Stimulated activated CD4-positive, alpha-beta T cell treated with anti-CD3 and anti-CD28 coated beads, TNF-alpha, amount 100 ng/mL, for 48 hours (primary cell): ENCODE data around the gene PLEKHD1.

ENCODE experiments used
- DNase-seq, 3 donors: peaks; one replicate each; pipeline ENCODE4 v3.0.0-alpha.2; 2020; ENCODE audit warnings: low read depth in 3 of 3

PLEKHD1 gene

DNA sequence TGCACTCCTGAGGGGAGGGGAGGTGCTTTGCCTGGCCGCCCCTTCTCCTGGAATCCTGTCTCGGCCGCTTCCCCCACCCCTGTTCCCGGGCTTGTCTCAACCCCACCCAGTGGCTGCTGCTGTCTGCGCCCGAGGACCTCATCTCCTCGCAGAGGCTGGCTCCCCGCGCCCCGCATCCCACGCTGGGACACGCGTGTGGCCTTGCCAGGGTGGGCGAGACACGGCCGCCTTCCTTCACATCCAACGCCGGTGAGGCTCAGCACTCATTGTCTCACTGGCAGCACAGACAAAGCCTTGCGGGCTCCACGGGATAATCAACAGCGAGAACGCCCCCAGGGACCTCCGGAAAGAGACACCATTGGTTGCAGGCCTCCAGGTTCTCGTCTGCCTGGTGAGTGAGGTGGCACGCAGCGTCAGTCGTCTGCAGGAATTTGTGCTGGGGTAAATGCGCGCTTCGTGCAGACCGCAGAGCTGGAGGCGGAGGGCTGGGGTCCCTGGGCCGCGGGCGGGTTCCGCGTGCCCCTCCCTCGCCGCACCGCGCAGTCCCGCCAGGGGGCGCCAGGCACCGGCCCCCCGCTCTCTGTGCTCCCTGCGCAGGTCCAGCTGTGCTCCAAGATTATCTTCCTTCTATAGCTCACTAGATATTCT lies 63.3 kb downstream of the PLEKHD1 start:
- DNase-seq: peak in 1 of 3 donors; percentile 31

DNA sequence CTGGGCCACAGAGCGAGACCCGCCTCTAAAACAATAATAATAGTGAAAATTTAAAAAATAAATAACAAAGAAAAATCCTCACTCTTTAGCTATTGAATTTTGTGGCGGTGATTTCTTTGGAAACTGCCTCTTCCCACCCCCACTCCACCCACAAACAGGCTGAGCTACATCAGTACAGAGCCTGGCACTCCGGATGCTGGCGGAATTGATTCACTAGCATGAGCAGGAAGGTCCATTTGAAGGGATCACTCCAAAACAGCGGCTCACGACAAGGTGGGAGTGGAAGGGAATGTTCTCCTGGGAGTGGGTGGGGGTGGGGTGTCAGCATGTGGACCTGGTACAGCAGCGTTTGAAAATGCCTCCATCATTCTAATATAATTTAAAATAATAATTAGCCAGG lies 64.0 kb downstream of the PLEKHD1 start:
- no peak for DNase-seq

DNA sequence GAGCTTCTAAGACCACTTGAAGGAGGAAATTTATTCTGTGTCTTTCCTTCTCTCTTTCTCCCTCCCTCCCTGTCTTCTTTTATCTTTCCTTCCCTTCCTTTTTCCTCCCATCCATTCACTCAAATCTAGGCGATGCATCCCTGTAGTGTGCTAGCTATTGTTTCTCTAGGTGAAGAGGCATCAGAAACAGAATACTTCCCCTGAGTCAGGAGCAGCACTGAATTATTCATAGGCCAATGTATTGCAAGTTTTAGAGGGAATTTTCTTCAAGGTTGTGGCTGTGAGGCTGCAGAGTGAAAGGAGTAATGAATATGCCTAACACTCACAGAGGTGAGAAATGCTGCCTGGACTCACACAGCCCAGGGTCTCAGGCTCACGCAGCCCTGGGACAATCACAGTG lies 67.0 kb downstream of the PLEKHD1 start:
- DNase-seq: no peak

DNA sequence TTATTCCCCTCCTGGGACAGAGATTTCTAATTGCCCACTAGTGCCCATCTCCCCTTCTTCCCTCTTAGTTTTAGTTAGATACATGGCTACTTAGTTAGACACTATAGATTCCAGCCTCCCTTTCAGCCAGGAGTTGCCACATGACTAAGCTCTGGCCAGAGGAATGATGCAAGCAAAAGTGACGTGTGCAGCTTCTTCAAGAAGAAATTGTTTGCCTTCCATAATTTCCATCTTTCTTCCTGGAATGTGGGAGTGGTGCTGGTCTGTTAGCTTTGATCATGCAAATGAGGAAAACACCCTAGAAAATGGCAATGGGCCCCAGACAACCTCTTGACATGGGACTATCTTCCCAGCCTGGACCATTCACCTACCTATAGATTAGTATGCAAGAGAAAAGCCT lies 68.7 kb downstream of the PLEKHD1 start:
- no peak for DNase-seq

DNA sequence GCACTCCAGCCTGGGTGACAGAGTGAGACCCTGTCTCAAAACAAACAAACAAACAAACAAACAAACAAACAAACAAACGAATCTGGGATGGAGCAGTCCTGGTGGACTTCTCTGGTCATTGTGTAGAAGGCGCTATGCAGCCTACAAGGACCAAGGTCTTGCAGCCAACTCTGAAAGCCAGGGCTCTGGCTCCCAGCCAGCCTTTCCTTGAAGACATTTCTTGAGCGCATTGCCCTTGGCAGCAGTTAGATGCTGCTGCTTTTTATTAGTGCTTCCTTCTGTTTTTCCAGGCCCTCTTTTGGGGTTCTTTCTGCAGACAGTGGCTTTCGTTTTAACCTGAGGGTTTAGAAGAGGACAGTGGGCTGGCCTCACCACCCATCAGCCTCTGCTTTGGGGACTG lies 70.0 kb downstream of the PLEKHD1 start:
- no peak for DNase-seq

DNA sequence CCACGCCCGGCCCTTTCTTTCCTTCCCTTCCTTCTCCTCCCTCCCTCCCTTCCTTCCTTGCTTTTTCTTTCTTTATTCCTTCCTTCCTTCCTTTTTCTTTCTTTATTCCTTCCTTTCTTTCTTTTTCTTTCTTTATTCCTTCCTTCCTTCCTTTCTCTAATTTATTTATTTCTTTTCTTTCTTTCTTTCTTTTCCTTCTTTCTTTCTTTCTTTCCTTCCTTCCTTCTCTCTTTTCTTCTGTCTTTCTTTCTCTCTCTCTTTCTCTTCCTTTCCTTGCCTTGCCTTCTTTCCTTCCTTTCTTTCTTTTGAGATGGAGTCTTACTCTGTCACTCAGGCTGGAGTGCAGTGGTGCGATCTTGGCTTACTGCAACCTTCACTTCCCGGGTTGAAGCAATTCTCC lies 74.2 kb downstream of the PLEKHD1 start:
- no peak for DNase-seq

DNA sequence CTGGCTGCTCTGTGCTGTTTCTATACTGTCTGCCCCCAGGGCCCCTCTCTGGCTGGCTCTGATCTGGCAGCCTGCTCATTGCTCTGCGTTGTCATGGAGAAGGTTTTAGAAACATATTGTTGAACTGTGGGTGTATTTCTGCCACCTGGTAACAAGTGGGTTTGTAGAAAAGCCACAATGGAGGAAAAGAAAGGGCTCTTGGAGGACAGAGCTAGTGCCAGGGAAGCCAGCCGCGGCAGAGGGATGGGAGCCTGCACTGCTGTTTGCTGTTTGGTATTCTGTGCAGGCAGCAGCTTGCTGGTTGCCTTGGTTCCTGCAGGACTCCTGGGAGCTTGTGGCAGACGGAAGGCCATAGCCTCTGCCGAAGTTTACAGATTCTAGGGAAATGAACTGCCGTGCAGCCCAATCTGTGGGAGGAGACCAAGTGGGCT lies 75.1 kb downstream of the PLEKHD1 start:
- DNase-seq: no peak

DNA sequence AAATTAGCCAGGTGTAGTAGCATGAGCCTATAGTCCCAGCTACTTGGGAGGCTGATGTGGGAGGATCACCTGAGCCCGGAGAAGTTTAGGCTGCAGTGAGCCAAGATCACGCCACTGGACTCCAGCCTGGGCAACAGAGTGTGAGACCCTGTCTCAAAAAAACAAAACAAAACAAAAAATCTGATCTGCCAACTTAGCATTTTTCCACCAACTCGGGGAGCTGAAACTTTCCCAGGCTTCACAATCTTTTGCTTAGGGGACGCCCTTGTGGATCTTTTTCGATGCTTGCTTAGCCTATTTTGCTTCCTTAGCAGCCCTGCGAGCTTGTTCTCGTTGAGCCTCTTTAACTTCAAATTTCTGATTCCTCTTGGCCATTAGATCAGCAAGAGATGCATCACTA lies 76.3 kb downstream of the PLEKHD1 start:
- DNase-seq: no peak

DNA sequence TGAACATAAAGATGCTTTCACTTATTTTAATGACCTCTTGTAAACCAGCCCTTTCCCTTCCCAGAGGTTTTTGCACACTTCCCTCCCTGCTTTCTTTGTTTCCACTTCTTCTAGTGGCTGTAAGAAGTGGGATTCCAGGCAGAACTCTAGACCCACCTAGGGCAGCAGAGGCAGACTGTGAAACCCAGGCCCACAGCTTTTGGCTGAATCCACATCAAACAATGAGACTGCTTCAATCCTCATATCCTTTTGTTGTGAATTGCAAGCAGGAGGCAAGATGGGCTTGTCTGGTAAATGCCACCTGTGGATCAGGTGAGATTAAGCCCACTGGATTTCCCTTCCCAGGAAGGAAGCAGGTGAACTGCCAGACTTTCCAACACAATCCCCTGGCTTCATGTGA lies 77.4 kb downstream of the PLEKHD1 start:
- no peak for DNase-seq

DNA sequence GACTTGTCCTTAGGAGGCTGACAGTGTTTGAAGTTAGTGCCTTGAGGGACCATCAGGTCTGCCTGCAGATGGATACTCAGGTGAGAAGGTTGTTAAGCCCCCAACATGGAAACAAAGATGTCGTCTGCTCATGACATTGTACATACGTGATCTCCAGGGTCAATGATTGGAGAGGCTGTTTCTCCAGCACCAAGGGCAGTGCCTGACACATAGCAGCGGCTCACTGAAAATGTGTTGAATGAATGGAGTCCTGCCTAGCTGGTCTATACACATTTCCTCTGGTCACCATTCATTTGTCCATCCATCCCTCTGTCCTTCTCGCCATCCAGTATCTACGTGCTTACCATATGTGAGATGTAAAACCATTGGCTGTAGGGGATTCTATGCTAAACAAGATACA lies 83.0 kb downstream of the PLEKHD1 start:
- DNase-seq: no peak

DNA sequence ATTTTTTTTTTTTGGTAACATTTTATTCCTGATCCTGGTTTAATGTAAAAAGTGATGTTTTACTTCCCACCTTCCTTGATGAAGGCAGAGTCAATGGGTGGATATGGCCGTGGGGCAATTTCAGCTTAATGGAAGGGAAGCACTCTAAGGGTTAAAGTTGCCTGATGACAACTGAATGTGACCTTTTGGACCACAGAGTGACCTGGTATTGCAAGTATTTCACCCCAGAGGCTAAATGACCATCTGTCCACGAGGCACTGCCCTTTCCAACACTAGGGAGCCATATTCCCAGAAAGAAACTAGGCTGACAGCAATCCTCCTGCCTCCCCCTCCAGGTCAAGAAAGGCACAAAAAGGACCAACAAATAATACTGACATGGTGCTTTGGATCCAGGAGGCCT lies 85.3 kb downstream of the PLEKHD1 start:
- DNase-seq: no peak

DNA sequence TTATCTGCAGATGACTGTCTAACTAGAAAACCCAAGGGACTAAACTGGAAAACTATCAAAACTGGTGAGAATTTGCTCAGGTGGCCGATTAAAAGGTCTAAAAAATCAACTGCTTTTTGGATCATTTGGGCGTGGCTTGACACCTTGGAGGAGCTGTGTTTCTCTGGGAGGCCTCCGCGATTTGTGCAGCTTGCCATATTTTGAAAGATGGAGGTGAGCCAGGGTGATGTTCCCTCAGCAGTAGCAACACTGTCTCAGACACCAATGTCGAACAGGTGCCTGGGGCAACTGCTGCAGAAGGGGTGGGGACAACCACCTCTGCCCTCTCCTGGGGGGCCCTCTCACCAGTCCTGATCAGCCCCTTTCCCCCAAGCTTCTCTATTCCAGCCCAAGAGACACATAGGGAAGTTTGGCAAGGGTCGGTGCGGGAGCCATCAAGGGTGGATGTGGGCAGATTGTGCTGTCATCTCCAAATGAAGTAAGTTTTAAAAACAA lies 86.4 kb downstream of the PLEKHD1 start:
- DNase-seq: no peak

DNA sequence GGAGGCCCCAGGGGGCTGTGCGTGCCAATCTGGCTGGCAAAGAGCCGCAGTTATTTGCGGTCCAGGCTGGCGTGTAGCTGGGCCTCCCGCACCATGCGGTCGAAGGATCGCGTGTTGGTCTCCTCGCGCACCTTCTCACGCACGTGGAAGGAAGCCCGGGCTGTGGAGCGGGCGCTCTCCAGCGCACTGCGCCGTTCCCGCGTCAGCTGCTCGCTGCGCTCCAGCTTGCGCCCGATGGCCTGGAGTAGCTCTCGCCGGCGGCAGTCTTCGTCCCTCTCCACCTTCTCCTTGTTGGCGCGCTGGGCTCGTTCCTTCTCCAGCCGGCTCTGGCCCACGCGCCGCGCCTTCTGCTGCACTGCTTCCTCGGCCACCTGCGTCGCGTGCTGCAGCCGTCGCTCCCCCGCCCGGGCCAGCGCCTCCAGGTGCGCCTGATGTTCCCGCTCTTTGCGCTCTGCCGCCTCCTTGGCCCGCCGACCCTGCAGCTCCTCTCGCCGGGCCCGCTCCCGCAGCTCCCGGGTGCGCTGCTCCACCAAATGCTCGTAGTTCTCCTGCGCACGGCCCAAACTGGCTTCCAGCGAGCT lies 87.0 kb downstream of the PLEKHD1 start:
- DNase-seq: no peak

DNA sequence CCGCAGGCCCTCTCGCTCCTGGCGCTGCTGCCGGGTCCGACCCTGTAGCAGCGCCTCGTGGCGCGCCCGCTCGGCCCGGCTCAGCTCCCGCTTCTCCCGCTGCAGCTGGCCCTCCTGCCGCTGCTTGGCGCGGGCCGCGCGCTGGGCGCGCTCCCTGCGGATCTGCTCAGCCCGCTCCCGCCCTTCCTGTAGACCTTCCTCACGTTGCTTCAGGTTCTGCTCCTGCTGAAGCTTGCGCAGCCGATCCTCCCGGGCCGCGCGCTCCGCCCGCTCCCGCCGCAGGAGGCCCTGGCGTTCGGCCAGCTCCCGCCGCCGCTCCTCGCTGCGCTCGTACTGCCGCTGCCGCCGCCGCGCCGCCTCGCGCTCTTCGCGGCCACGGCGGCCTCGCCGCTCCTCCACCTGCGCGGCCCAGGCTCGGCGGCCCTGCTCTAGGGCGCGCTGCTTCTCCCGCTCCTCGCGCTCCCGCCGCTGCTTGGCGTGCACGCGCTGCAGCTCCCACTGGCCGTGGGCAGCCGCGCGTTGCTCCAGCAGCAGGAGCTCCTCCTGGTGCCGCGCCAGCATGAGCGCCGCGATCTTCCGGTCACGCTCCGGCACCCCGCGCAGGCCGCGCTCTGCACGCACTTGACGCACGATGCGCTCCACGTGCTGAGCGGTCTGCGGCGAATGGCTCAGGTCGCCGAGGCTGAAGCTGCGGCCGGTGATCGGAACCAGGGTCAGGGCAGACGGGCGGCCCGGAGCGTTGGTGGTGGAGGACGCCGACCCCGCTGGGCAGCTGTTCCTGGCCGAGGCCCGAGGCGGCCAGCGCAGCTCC lies 87.7 kb downstream of the PLEKHD1 start:
- DNase-seq: no peak

DNA sequence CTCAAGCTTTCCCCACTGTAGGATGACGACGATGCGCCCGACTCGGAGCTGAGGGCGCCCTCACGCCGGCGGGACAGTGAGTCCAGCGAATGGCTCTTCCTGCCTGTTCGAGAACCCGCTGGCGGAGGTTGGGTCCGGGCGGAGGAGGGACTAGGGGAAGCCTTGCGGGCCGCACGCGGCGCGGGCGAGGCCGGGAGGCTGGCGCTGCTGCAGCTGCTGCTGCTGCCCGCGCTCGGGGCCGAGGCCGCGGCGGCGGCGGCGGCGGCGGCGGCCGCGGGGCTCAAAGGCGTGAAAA lies 88.3 kb downstream of the PLEKHD1 start:
- DNase-seq: no peak

DNA sequence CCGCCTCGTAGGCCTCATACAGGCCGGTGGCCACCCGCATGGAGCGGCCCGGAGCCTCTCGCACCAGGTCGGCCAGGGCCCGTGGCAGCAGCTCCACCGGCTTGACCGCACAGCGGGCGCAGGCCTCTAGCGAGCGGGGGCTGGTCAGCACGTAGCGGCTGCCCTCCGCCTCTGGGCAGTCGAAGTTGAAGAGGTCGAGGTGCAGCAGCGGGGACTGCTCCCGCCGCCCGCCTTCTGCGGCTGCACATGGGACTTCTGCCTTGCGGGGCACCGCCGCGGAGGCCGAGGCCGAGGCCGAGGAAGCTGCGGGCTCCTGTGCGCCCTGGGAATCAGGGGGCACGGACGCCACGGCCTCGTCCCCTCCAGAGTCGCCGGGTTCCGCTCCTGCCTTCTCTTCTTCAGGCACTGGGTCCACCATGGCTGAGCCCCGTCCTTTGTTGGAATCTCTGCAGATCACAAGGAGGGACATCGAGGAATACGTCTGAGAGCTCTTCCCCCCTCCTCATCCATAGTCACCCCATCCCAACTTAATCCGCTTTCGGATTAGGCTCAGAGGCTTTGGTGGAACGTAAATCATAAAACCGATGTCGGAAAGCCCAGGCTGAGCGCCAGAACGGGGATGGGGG lies 88.8 kb downstream of the PLEKHD1 start:
- no peak for DNase-seq

DNA sequence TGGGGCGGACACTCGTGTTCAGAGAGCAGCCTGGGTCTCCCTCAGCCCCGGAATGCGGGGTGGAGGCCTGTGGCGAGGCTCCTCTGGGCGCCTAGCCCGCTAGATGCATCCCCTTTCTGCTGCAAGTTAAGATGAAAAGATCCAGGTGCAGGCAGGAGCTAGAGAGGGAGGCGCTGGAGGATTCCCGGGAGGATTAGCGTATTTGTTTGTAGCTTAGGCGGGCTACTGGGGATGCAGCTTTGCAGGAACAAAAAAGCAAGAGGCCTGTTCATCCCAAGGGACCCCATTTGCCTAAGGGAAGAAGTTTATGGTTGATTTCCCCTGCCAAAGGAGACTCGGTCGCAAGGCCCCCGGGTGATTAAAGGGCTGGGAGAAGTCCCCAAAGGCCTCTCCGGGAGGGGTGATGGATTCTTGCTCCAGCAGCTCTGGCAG lies 89.3 kb downstream of the PLEKHD1 start:
- DNase-seq: no peak

DNA sequence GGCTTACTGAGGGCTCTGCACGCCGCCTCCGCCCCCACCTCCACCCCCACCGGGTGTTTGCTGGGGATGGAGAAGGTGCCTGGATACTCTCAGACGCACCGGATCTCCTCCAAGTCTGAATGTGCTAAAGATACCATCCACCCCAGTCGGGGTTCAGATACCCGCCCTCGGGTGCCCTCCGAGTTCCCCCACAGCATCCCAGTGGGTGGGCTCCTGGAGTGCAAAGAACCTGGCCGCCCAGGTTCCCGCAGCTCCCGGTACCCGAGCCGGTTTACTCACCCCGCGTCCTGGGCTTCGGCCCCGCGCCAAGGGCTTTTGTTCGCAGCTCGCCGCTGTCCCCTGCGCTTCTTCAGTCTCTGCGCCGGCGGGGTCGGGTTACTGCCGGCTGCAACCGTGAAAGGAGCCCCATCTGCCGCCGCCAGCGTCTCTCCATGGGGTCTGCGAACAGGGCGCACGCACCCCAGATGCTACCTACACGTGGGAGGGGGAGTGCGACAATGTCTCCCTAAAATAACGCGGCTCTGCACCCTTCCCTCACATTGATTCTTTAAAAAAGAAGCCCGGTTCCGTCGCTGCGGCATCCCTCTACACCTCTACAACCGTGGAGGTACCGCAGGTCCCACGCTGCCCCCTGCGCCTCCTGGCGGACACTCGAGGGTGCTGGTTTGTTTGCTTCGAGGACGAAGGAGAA lies 89.9 kb downstream of the PLEKHD1 start, which contains the start of gene CCDC177:
Gene CCDC177, minus strand, starts transcription at position 609 of the 691 bp plus-strand sequence. CDS start 1,249 bp downstream, outside the sequence.
- peak; percentile 55 to 74 (median 61) for DNase-seq

DNA sequence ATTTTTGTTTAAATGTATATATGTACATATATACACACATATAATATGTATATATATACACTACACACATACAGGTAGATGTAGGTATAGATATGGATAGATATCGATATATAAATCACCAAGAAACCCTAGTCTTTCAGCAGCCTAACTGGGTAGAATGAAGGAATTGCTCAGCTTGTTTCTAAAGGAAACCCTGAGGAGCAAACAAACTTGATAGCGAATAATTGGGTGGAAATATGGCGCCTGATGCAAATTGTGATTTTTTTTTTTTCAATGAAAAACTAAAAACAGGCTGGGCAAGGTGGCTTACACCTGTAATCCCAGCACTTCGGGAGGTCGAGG lies 90.4 kb downstream of the PLEKHD1 start:
- no peak for DNase-seq

DNA sequence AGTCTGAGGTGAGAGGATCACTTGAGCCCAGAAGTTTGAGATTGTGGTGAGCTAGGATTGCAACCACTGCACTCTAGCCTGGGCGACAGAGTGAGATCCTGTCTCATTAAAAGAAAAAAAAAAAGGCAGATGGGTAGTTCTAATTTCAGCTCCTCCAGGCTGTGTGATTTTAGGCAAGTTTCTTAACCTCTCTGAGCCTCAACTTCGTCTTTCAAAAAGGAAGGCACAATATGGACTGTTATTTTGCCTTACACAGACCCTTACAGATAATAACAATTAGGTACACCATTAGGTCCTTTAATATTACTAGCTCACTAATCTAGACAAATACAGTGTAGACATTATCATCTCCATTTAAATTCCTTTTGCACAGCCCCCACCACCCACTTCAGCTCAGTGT lies 94.9 kb downstream of the PLEKHD1 start:
- DNase-seq: no peak

DNA sequence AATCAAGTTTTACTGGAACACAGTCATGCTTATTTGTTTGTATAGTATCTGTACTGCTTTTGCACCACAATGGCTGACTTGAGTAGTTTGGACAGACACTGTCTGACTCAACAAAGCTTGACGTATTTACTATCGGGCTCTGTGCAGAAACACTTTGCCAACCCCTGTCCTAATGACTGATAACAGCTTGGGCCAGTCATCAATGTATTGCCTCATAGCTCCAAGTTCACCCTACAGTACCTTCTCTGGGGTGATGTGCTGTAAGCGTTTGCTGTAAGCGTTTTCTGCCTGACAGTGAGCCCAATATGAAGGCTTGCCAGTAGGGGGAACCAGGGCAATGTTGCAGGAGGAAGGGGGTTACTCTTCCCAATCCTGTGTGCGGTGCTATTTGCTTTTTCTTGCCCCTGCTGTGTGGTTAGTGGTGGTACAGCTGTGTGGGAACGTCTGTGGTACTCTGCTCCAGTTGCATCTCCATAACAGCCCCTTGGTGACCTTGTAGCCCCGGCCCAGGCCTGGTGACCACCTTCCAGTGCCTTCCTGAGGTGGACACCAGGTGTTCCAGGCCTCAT lies 95.6 kb downstream of the PLEKHD1 start:
- no peak for DNase-seq
